T-cell (primary cell): ENCODE data around the gene KCNQ5. TPM values are rescaled to one million over a fixed set of nuclear protein-coding genes. Genes with fewer than 3 reads are reported as not detected.

ENCODE experiments used
- ATAC-seq, 4 experiments: fragments of 200-7000 bp in 3 of 4; fragments of 150-1000 bp in 1 of 4; cut with Tn5 transposase; replicated peaks in 1 of 4; 1 replicate in 3 of 4; 2 replicates in 1 of 4; pipeline ENCODE4 v1.10.0; 2021; ENCODE audit warnings: moderate library complexity in 3 of 4, mild to moderate bottlenecking in 2 of 4, moderate number of reproducible peaks in 1 of 4
- CTCF ChIA-PET, 2 donors: fragments of 300-600 bp; sonication (Branson Sonifier 250); formaldehyde crosslinking; loops; one replicate each; lab custom pipeline; 2022; ENCODE audit warnings: antibody characterized with exemption in 2 of 2; lab: Charles Lee
- POLR2A ChIA-PET, 2 donors: fragments of 300-600 bp; sonication (Branson Sonifier 250); formaldehyde crosslinking; loops; one replicate each; lab custom pipeline; 2022; ENCODE audit warnings: antibody characterized with exemption in 2 of 2; lab: Charles Lee
- DNase-seq, 35 experiments: peaks; one replicate each; pipeline versions ENCODE4 v3.0.0 to v3.0.0-alpha.2; 2013 to 2023
- H3K27ac ChIP-seq: one replicate; pipeline ENCODE4 v1.5.1; 2013; ENCODE audit warnings: low read length
- H3K27me3 ChIP-seq, 2 experiments: replicated peaks in 1 of 2; 1 replicate in 1 of 2; 2 replicates in 1 of 2; pipeline versions ENCODE4 v1.6.1 to v1.7.0; 2013; ENCODE audit warnings: low read length in 1 of 2, mixed read lengths in 1 of 2; ENCODE audit not compliant: control insufficient read depth in 2 of 2, insufficient read depth in 2 of 2; ENCODE audit errors: extremely low read depth in 1 of 2
- H3K36me3 ChIP-seq, 2 donors: 1 replicate in 1 of 2; 2 replicates in 1 of 2; pipeline versions ENCODE4 v1.6.1 to v1.7.0; 2013; ENCODE audit warnings: low read length in 1 of 2; ENCODE audit not compliant: control insufficient read depth in 2 of 2, insufficient read depth in 1 of 2; ENCODE audit errors: extremely low read depth in 1 of 2
- H3K4me1 ChIP-seq, 2 experiments: 1 replicate in 1 of 2; 2 replicates in 1 of 2; pipeline versions ENCODE4 v1.6.1 to v1.7.0; 2013; ENCODE audit warnings: low read length in 2 of 2, mixed read lengths in 1 of 2; ENCODE audit not compliant: insufficient read depth in 2 of 2, control insufficient read depth in 1 of 2; ENCODE audit errors: extremely low read depth in 1 of 2
- H3K4me3 ChIP-seq, 2 donors: 1 replicate in 1 of 2; 2 replicates in 1 of 2; pipeline versions ENCODE4 v1.5.1 to v1.7.0; 2013; ENCODE audit warnings: mild to moderate bottlenecking in 2 of 2, low read length in 1 of 2, moderate library complexity in 1 of 2; ENCODE audit not compliant: control insufficient read depth in 1 of 2; ENCODE audit errors: extremely low read depth in 1 of 2
- H3K9me3 ChIP-seq: 2 replicates; pipeline ENCODE4 v1.7.0; 2013
- H3K27ac Mint-ChIP-seq, 2 donors: one replicate each; pipeline ENCODE4 v1.8.0; 2020 to 2021; ENCODE audit warnings: mild to moderate bottlenecking in 2 of 2, mixed read lengths in 2 of 2
- H3K27me3 Mint-ChIP-seq, 2 donors: one replicate each; pipeline ENCODE4 v1.8.0; 2021 to 2022; ENCODE audit warnings: mixed read lengths in 2 of 2
- H3K36me3 Mint-ChIP-seq: one replicate; pipeline ENCODE4 v1.8.0; 2021; ENCODE audit warnings: mixed read lengths
- H3K4me1 Mint-ChIP-seq, 3 donors: one replicate each; pipeline ENCODE4 v1.8.0; 2020 to 2022; ENCODE audit warnings: mixed read lengths in 3 of 3, mild to moderate bottlenecking in 1 of 3
- H3K4me3 Mint-ChIP-seq, 3 donors: one replicate each; pipeline ENCODE4 v1.8.0; 2020 to 2022; ENCODE audit warnings: mild to moderate bottlenecking in 3 of 3, mixed read lengths in 3 of 3, moderate library complexity in 3 of 3
- H3K9me3 Mint-ChIP-seq, 3 donors: one replicate each; pipeline ENCODE4 v1.8.0; 2020 to 2022; ENCODE audit warnings: mixed read lengths in 3 of 3
- WGBS: methylation state at CpG from one replicate; pipeline ENCODE4 v1.1.5; 2013; ENCODE audit warnings: missing lambda C conversion rate; ENCODE audit not compliant: insufficient coverage; 5-methylcytosine and 5-hydroxymethylcytosine counted together
- total RNA-seq, 35 experiments: library from RNA in 6 of 35; stranded (reverse) in 6 of 35; fragments of 120-200 nt in 1 of 35; gene quantifications; one replicate each; pipeline versions ENCODE4 v1.2.1 to v1.2.4 and lab custom pipeline; 2013 to 2026

Gene KCNQ5
- total RNA-seq, 5 donors from 2014 or later (not counting 1 experiment from before 2014, with no cell fraction given) = 3.5 to 5.3 (median 4.3) TPM

DNA sequence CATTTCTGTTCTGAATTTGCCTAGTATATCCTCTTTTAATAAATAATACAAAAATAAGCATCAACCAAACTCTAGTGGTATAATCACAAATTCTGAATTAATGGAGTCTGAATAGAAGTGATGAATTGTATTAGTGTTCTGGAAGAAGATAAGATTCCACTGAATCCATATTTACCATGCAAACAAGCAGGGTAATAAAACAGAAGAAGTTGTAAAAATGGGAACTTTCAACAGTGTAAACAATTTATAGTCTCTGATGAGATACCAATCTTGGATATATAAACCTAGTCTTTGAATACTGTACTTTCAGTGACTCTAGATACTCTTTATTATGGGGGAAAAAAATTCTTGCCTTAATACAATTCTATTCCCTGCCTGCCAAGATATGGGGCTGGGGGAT, 405.8 kb downstream of the KCNQ5 start:
- Histone ChIP-seq H3K9me3 (no peaks in the 10 kb centered on the region), H3K36me3 (no peaks in the 10 kb centered on the region), H3K27ac (no peak overlapping the region), H3K27me3 (no peaks in the 10 kb centered on the region), H3K4me1 (peaks cover 0 to 2% of the 10 kb centered on the region in 2 experiments), H3K4me3 (no peak overlapping the region)
- H3K36me3 Mint-ChIP-seq = no peaks in the 10 kb centered on the region
- ATAC-seq (no peak), DNase-seq (no peak)
- H3K9me3 Mint-ChIP-seq = no peaks in the 10 kb centered on the region
- H3K4me1 Mint-ChIP-seq = peaks cover 0 to 3% (median 0%) of the 10 kb centered on the region in 3 donors
- ChIA-PET CTCF (no interaction called here), POLR2A (no interaction called here)
- H3K27ac Mint-ChIP-seq = no peak overlapping the region
- H3K4me3 Mint-ChIP-seq = no peak overlapping the region
- H3K27me3 Mint-ChIP-seq = no peaks in the 10 kb centered on the region

DNA sequence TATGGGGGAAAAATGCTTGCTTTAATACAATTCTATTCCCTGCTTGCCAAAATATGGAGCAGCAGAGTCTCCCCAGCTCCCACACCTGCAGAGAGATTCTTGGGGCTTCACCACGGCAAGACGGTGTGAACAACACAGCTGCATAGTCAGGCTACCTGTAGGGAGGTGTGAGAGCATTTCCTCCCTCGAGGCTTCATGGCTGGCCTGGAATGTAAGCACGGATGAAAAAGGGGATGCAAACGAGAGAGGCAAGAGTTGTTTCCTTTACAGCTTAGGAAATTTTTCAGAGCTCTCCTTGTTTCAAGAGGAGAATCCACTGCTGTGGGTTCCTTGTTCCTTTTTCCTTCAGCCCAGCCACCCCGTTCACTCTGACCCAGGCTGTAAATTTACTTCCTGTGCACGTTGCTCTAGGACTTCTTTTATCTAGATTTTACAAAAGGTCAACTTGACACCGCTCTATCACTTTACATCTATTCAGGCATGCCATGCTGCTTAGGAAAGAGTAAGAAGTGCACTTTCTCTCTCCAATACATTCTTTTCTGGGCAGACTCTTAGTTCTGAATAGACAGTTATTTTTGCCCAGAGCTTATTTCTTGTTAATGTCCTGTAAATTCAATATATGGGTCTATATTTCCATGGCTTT, 406.4 kb downstream of the KCNQ5 start:
- Mint-ChIP-seq H3K4me1 (peaks cover 0 to 3% (median 0%) of the 10 kb centered on the region in 3 donors), H3K4me3 (no peak overlapping the region), H3K9me3 (no peaks in the 10 kb centered on the region), H3K36me3 (no peaks in the 10 kb centered on the region), H3K27me3 (no peaks in the 10 kb centered on the region), H3K27ac (no peak overlapping the region)
- no peak overlapping the region for H3K27ac ChIP-seq
- no peaks in the 10 kb centered on the region for H3K9me3 ChIP-seq
- H3K4me1 ChIP-seq = peaks cover 0 to 2% of the 10 kb centered on the region in 2 experiments
- DNase-seq (no peak), ATAC-seq (no peak)
- 63% methylated on average over 3 of the region's 8 CpGs for WGBS
- no peak overlapping the region for H3K4me3 ChIP-seq
- CTCF ChIA-PET = no interaction called here
- POLR2A ChIA-PET = no interaction called here
- H3K36me3 ChIP-seq = no peaks in the 10 kb centered on the region
- no peaks in the 10 kb centered on the region for H3K27me3 ChIP-seq

DNA sequence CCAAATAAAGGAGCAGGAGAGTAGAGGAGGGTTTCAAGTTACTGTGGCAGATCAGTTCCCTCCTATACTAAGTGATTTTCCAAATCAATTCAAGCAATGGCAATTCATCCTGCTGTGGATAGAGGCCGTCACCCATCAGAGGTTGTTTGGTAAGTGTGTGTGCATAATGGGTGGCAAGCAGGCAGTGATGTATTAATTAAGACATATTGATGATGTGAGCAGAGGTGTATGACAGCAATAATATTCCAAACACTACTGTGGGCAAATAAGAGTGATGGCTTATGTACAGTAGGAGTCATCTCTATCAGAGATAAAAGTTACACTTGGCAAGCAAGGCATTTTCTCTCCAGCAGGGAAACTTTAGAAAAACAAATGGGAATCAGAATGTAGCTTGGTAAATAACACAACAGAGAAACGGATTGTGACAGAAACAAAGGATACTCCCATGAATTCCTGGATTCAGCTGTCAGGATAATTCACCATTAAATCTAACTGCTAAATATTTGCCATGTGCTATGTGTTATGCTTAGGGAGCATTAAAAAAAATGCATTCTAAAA, 407.1 kb downstream of the KCNQ5 start:
- POLR2A ChIA-PET = no interaction called here
- Histone ChIP-seq H3K27ac (no peak overlapping the region), H3K9me3 (no peaks in the 10 kb centered on the region), H3K36me3 (no peaks in the 10 kb centered on the region), H3K27me3 (no peaks in the 10 kb centered on the region), H3K4me1 (peaks cover 0 to 2% of the 10 kb centered on the region in 2 experiments), H3K4me3 (no peak overlapping the region)
- CTCF ChIA-PET = interaction anchor here in 1 of 2 donors (0.7 kb wide), 1 partner anchor 412 kb away, joined by 5 read pairs; no protein-coding TSS in a partner anchor
- H3K9me3 Mint-ChIP-seq = no peaks in the 10 kb centered on the region
- ATAC-seq (no peak), DNase-seq (no peak)
- no peaks in the 10 kb centered on the region for H3K36me3 Mint-ChIP-seq
- H3K4me1 Mint-ChIP-seq = peaks cover 0 to 3% (median 0%) of the 10 kb centered on the region in 3 donors
- WGBS = no CpG with 5 or more reads among the region's 2 CpGs
- no peak overlapping the region for H3K4me3 Mint-ChIP-seq
- no peaks in the 10 kb centered on the region for H3K27me3 Mint-ChIP-seq
- no peak overlapping the region for H3K27ac Mint-ChIP-seq

DNA sequence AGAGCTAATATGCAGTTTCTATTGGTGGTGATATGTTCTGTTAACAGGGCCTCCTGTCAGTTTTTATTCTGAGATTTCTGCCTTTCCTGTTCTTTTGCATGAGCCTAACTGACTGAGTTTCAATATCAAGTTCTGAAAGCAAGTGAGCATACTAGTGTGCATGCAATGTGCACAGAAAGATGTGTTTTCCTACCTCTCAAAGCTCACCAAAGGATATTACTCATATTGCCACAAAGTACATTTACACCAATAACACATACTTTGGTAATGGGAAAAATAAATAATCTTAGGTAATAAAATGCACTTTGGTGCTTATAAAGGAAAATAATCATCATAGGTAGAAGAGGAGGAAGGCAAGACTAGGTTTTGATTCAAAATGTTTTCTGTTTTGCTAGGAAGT, 408.4 kb downstream of the KCNQ5 start:
- no peaks in the 10 kb centered on the region for H3K9me3 Mint-ChIP-seq
- ChIA-PET CTCF (interaction anchor here (0.6 kb wide), 2 partner anchors 19 to 68 kb away, joined by 3 read pairs; no protein-coding TSS in a partner anchor), POLR2A (no interaction called here)
- Histone ChIP-seq H3K36me3 (no peaks in the 10 kb centered on the region), H3K4me3 (no peak overlapping the region), H3K9me3 (no peaks in the 10 kb centered on the region), H3K27me3 (no peaks in the 10 kb centered on the region), H3K4me1 (peaks cover 0 to 2% of the 10 kb centered on the region in 2 experiments), H3K27ac (no peak overlapping the region)
- no peak overlapping the region for H3K4me3 Mint-ChIP-seq
- H3K4me1 Mint-ChIP-seq = peaks cover 0 to 3% (median 0%) of the 10 kb centered on the region in 3 donors
- DNase-seq (no peak), ATAC-seq (no peak)
- H3K36me3 Mint-ChIP-seq = no peaks in the 10 kb centered on the region
- H3K27me3 Mint-ChIP-seq = no peaks in the 10 kb centered on the region
- H3K27ac Mint-ChIP-seq = no peak overlapping the region

DNA sequence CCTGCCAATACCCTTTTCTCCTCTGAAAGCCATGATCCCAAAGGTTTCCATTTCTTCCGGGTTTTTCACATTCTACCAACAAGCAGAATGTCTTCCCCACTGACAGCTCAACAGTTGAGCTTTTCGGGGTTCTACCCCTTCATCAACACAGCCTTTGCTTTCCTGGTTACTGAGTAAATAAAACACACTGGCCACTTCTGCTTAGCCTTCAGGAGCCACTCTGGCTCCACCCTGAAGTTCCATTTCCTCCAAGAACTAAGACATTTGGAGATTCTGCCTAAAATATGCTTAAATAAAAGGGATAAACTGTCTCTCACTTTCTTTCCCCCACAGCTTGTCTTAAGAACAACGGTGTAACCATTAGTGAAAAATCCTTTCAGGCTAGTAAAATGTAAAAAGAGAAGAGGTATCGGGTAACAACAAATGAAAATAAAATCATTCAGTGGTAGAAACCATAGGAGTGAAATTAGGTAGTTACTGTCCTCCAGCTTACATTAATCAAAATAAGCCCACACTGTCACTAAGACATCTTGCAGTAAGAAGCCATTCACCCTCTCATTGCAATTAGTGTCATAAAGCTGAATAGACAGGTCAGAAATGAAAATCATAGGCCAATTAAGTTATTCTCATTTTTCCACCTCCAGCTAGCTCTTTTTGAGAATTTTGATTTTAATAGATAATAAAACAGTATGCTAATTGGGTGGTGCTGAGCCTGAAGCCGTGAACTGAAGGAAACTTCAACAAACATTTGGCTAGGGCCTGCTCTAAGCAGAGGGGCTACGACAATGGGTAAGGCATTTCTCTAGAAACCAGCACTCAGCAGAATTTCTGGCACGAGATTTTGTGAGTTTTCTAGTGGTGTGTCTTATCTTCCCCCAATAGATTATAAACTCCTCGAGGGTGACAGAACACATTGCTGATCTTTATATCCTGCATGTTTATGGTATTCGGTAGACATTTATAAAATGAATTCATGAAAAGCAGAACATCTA, 409.2 kb downstream of the KCNQ5 start:
- no peaks in the 10 kb centered on the region for H3K9me3 ChIP-seq
- 94% methylated on average over 2 of the region's 9 CpGs for WGBS
- no peak for ATAC-seq
- Mint-ChIP-seq H3K9me3 (no peaks in the 10 kb centered on the region), H3K27ac (no peak overlapping the region), H3K4me1 (peaks cover 0 to 3% (median 0%) of the 10 kb centered on the region in 3 donors), H3K4me3 (no peak overlapping the region), H3K36me3 (no peaks in the 10 kb centered on the region), H3K27me3 (no peaks in the 10 kb centered on the region)
- no peak for DNase-seq
- CTCF ChIA-PET = interaction anchor here (0.6 kb wide), 2 partner anchors 18 to 69 kb away, joined by 3 read pairs; no protein-coding TSS in a partner anchor
- POLR2A ChIA-PET = no interaction called here
- H3K27ac ChIP-seq = no peak overlapping the region
- H3K4me1 ChIP-seq = peaks cover 0 to 2% of the 10 kb centered on the region in 2 experiments
- no peak overlapping the region for H3K4me3 ChIP-seq
- no peaks in the 10 kb centered on the region for H3K36me3 ChIP-seq
- H3K27me3 ChIP-seq = no peaks in the 10 kb centered on the region

DNA sequence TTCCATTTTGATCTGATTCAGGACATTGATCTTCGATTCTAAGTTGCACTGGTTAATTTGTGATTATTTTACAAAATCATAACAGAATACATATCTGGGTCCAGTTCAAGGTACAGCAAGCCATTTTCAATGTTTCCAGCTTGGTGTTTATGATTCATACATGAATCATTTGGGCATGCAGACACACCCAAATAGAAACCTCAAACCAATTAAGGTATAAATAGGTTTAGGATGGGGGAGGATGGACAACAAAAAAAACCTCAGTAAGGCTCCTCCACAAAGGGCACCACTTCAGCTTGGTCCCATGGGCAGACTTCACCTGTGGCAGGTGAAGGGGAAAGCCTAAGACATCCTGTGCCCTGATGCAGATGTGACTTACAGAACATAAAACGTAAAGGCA, 410.7 kb downstream of the KCNQ5 start:
- Mint-ChIP-seq H3K9me3 (peaks cover 0 to 2% (median 0%) of the 10 kb centered on the region in 3 donors), H3K27me3 (no peaks in the 10 kb centered on the region), H3K4me3 (no peak overlapping the region), H3K36me3 (no peaks in the 10 kb centered on the region), H3K27ac (no peak overlapping the region), H3K4me1 (peaks cover 0 to 3% (median 0%) of the 10 kb centered on the region in 3 donors)
- no peaks in the 10 kb centered on the region for H3K27me3 ChIP-seq
- peaks cover 0 to 1% of the 10 kb centered on the region in 2 experiments for H3K4me1 ChIP-seq
- no peak overlapping the region for H3K4me3 ChIP-seq
- no peak for ATAC-seq
- no peak for DNase-seq
- ChIA-PET CTCF (interaction anchor here in 1 of 2 donors (0.6 kb wide), 1 partner anchor 51 kb away, joined by 6 read pairs; no protein-coding TSS in a partner anchor), POLR2A (no interaction called here)
- H3K9me3 ChIP-seq = no peaks in the 10 kb centered on the region
- no peak overlapping the region for H3K27ac ChIP-seq
- no peaks in the 10 kb centered on the region for H3K36me3 ChIP-seq
- WGBS = 100% methylated on average over 1 of the region's 2 CpGs
